GM23338 (cell line): Measurements from ENCODE around the gene RENBP. TPM values are rescaled to one million over a fixed set of nuclear protein-coding genes. Genes with fewer than 3 reads are reported as not detected.
A peak's percentile ranks its signal among the peaks of the same experiment; 100 is the strongest.

Experiments used
- ATAC-seq: fragments of 200-7000 bp; cut with Tn5 transposase; 3 replicates; pipeline ENCODE4 v1.9.1; 2020
- DNase-seq: peaks from one replicate; pipeline ENCODE4 v3.0.0-alpha.2; 2015; ENCODE audit warnings: low spot score
- H2AFZ ChIP-seq: fragments of 200-600 bp; sonication (generic); 2 replicates; pipeline ENCODE4 v1.8.0; 2016; ENCODE audit warnings: antibody characterized with exemption, mild to moderate bottlenecking, moderate library complexity
- H3F3A ChIP-seq: fragments of 200-600 bp; sonication (generic); replicated peaks from 2 replicates; pipeline ENCODE4 v1.8.0; 2017; ENCODE audit warnings: antibody characterized with exemption, mixed run types, low read depth
- H3K27ac ChIP-seq: fragments of 200-600 bp; sonication (generic); 2 replicates; pipeline ENCODE4 v1.6.1; 2016; ENCODE audit warnings: low read depth
- H3K27me3 ChIP-seq: fragments of 200-600 bp; sonication (generic); 2 replicates; pipeline ENCODE4 v1.8.0; 2016; ENCODE audit warnings: mild to moderate bottlenecking, mixed run types, moderate library complexity; ENCODE audit not compliant: insufficient read depth
- H3K36me3 ChIP-seq: fragments of 200-600 bp; sonication (generic); 2 replicates; pipeline ENCODE4 v1.8.0; 2016; ENCODE audit warnings: mild to moderate bottlenecking; ENCODE audit not compliant: insufficient read depth
- H3K4me1 ChIP-seq: fragments of 200-600 bp; sonication (generic); 2 replicates; pipeline ENCODE4 v1.8.0; 2016; ENCODE audit warnings: mild to moderate bottlenecking, moderate library complexity; ENCODE audit not compliant: insufficient read depth
- H3K4me2 ChIP-seq: fragments of 200-600 bp; sonication (generic); 2 replicates; pipeline ENCODE4 v1.7.1; 2017; ENCODE audit warnings: mixed run types
- H3K4me3 ChIP-seq: fragments of 200-600 bp; sonication (generic); 2 replicates; pipeline ENCODE4 v1.6.1; 2016; ENCODE audit warnings: mixed run types
- H3K79me2 ChIP-seq: fragments of 200-600 bp; sonication (generic); replicated peaks from 2 replicates; pipeline ENCODE4 v1.8.0; 2017; ENCODE audit warnings: mild to moderate bottlenecking; ENCODE audit not compliant: insufficient read depth
- H3K9me2 ChIP-seq: fragments of 200-600 bp; sonication (generic); 2 replicates; pipeline ENCODE4 v1.8.0; 2017; ENCODE audit not compliant: insufficient read depth
- H4K20me1 ChIP-seq: fragments of 200-600 bp; sonication (generic); replicated peaks from 2 replicates; pipeline ENCODE4 v1.8.0; 2017; ENCODE audit warnings: mild to moderate bottlenecking; ENCODE audit not compliant: insufficient read depth
- H3K27ac Mint-ChIP-seq: 2 replicates; pipeline ENCODE4 v1.8.0; 2020; ENCODE audit warnings: inconsistent platforms, mild to moderate bottlenecking, moderate library complexity, mixed read lengths
- H3K27me3 Mint-ChIP-seq: 3 replicates; pipeline ENCODE4 v1.8.0; 2022; ENCODE audit warnings: low read depth, mild to moderate bottlenecking, moderate library complexity, mixed read lengths, inconsistent platforms; ENCODE audit not compliant: insufficient read depth, poor library complexity
- H3K36me3 Mint-ChIP-seq: 3 replicates; pipeline ENCODE4 v1.8.0; 2021; ENCODE audit warnings: low read depth, mild to moderate bottlenecking, inconsistent platforms, moderate library complexity, mixed read lengths
- H3K4me1 Mint-ChIP-seq: 3 replicates; pipeline ENCODE4 v1.8.0; 2020; ENCODE audit warnings: mild to moderate bottlenecking, inconsistent platforms, mixed read lengths
- H3K4me3 Mint-ChIP-seq: 3 replicates; pipeline ENCODE4 v1.8.0; 2021; ENCODE audit warnings: moderate library complexity, mild to moderate bottlenecking, inconsistent platforms, mixed read lengths
- H3K9me3 Mint-ChIP-seq: 3 replicates; pipeline ENCODE4 v1.8.0; 2020; ENCODE audit warnings: moderate library complexity, mild to moderate bottlenecking, inconsistent platforms, mixed read lengths
- ETS1 ChIP-seq: IDR thresholded peaks from 2 replicates; pipeline ENCODE4 v1.6.1; 2016; ENCODE audit warnings: antibody characterized with exemption
- REST ChIP-seq: IDR thresholded peaks from one replicate; pipeline ENCODE4 v1.6.1; 2018; ENCODE audit warnings: antibody characterized with exemption; ENCODE audit not compliant: unreplicated experiment
- ZNF331 ChIP-seq: fragments of 250-450 bp; sonication (Bioruptor Pico); IDR thresholded peaks from 2 replicates; pipeline ENCODE4 v1.5.0; 2020; ENCODE audit warnings: low read depth, mild to moderate bottlenecking, moderate library complexity
- ZNF462 ChIP-seq: fragments of 250-450 bp; sonication (Bioruptor Pico); IDR thresholded peaks from 2 replicates; pipeline ENCODE4 v1.5.0; 2020; ENCODE audit warnings: mild to moderate bottlenecking, moderate library complexity
- polyA plus RNA-seq: library from polyadenylated mRNA; unstranded; fragments of >200 nt; fragmentation: Nextera tagmentation; extraction: Ambion mirVana; gene quantifications from 2 replicates; pipeline ENCODE4 v1.2.1, GENCODE V29; 2016
- total RNA-seq: library from RNA; depleted of rRNA; stranded (reverse); fragments of >200 nt; shearing (Covaris generic); gene quantifications from 2 replicates; pipeline ENCODE4 v1.2.3, GENCODE V29; 2014

The RENBP gene
- total and polyA plus RNA-seq, 2 experiments from 2014 or later: 2.0 to 10.3 TPM

- H4K20me1 ChIP-seq: no peaks in the 10 kb centered on the region; the same call in 1 of the 2 replicates
- DNase-seq (peak; percentile 63), ATAC-seq (peak; percentile 57)
- peaks cover 12% of the 10 kb centered on the region for H3K79me2 ChIP-seq
- no peaks in the 10 kb centered on the region for H3K9me3 Mint-ChIP-seq
- H3K27ac ChIP-seq: no peak overlapping the region
- no peaks in the 10 kb centered on the region for H3K9me2 ChIP-seq
- TF ChIP-seq ZNF462 (CRISPR knock-in tag) (no peak), REST (no peak), ETS1 (no peak), ZNF331 (CRISPR knock-in tag) (no peak)
- peaks cover 5% of the 10 kb centered on the region for H3K27me3 Mint-ChIP-seq
- no peaks in the 10 kb centered on the region for H3K36me3 ChIP-seq
- no peaks in the 10 kb centered on the region for H3K27me3 ChIP-seq
- H3K36me3 Mint-ChIP-seq: peaks cover 27% of the 10 kb centered on the region
- no peaks in the 10 kb centered on the region for H3F3A ChIP-seq
- H3K27ac Mint-ChIP-seq: no peak overlapping the region
- H2AFZ ChIP-seq: no peak overlapping the region
- peak overlapping the region; percentile 66 for H3K4me2 ChIP-seq
- H3K4me3 ChIP-seq: peak overlapping the region; percentile 45; the same call in 1 of the 2 replicates
- H3K4me3 Mint-ChIP-seq: peak overlapping the region; percentile 66
- peaks cover 2% of the 10 kb centered on the region; the same call in 1 of the 2 replicates for H3K4me1 ChIP-seq
- H3K4me1 Mint-ChIP-seq: peaks cover 19% of the 10 kb centered on the region; the same call in 2 of the 3 replicates
Measured at GRCh38 chrX:153935326-153935851, 9.1 kb downstream of the RENBP start.
